Tibial nerve (tissue), 4 donors: Measurements from ENCODE around the gene ZNF354C.

Experiments
- CTCF ChIP-seq, 5 experiments: fragments of 200-600 bp in 3 of 5; fragments of 450-650 bp in 2 of 5; sonication (generic) in 3 of 5; IDR thresholded peaks; one replicate each; pipeline ENCODE4 v1.5.1; 2016 to 2019; ENCODE audit warnings: antibody characterized with exemption in 5 of 5, mild to moderate bottlenecking in 3 of 5, moderate library complexity in 2 of 5
- EP300 ChIP-seq, 2 donors: sonication (generic); formaldehyde crosslinking; IDR thresholded peaks; one replicate each; pipeline ENCODE4 v1.6.1; 2017; ENCODE audit warnings: antibody characterized with exemption in 2 of 2, mild to moderate bottlenecking in 1 of 2
- POLR2A ChIP-seq, 2 donors: fragments of 450-650 bp; IDR thresholded peaks; one replicate each; pipeline ENCODE4 v1.6.1; 2017; ENCODE audit warnings: antibody characterized with exemption in 2 of 2, mild to moderate bottlenecking in 2 of 2, moderate library complexity in 2 of 2

- no peak for TF ChIP-seq CTCF (IDR thresholded peaks at IDR 0.05)
- no peak for TF ChIP-seq POLR2A (IDR thresholded peaks at IDR 0.05)
- TF ChIP-seq EP300 (IDR thresholded peaks at IDR 0.05), result no peak
These were observed 53.0 kb downstream of the ZNF354C start for GRCh38 chr5:179113143-179113530.
